SHP77 (cell line): ENCODE data around the gene TRIM23.
"Not testable (repeated sequence)": the region's sequence is repeated elsewhere in the genome, so short reads cannot be mapped to it uniquely, and the experiment has no call there.

Experiments used
- DNase-seq, 2 experiments: peaks; one replicate each; lab custom pipeline; 2025; lab: John Stamatoyannopoulos, UW

The TRIM23 gene

DNA sequence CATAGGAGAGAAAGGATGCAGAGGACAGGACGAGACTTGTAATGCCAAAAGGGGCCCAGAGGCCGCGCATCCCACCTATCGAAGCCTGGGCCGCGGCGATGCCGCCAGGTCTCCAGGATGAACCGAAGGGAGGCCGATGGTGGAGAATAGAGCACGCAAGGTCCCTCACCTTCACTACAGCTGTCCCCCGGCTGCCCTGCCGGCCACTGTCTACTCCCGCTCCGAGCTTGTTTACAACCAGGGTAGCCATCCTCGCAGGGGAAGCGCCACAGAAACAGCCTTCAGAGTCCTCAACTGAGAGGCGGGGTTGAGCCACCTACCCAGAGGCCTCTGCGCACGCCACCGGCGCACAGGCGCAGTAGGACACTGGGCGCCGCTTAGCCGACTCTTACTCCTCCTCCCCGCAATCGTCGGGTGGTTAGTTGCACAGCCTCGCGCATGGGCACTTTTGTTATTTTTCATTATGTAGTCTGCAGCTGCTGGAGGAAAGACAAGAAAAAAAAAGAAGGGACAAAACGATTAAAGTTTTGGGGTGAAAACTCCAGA is at the start of gene TRIM23:
TRIM23 (minus strand) TSS at position 309 of the 546 bp plus-strand sequence; CDS start at position 250, 59 bp downstream.
- peak; percentile 90 to 91 for DNase-seq

DNA sequence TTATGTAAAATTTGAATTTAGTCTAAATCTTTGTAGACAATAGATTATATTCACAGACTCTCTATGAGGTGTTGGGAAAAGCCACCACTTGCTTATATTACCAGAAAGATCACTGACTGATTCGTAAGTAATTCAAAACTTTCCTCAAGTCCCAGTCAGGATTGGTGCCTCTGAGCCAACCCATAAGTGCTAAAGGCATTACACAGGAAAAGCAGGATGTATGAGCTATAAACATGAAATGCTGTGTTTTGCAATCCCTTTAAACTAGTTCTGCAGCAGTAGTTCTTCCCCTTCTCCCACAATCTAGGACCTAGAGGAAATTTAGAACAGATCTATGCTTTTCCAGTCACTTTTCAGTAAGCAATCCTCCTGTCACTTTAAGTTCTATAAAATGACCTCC is 48.7 kb upstream of the TRIM23 start:
- DNase-seq, result no peak

DNA sequence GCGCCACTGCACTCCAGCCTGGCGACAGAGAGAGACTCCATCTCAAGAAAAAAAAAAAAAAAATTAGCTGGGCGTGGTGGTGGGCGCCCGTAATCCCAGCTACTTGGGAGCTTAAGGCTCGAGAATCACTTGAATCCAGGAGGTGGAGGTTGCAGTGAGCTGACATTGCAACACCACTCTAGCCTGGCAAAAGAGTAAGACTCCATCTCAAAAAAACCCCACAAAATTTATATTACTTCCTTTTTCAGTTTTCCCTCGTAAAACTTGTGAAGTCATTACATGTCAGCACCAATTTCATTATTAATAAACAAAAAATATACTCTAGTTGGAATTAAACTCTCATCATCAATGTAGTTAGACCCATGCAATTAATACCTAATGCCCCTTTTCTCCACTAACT is 44.6 kb upstream of the TRIM23 start:
- DNase-seq, result no peak

DNA sequence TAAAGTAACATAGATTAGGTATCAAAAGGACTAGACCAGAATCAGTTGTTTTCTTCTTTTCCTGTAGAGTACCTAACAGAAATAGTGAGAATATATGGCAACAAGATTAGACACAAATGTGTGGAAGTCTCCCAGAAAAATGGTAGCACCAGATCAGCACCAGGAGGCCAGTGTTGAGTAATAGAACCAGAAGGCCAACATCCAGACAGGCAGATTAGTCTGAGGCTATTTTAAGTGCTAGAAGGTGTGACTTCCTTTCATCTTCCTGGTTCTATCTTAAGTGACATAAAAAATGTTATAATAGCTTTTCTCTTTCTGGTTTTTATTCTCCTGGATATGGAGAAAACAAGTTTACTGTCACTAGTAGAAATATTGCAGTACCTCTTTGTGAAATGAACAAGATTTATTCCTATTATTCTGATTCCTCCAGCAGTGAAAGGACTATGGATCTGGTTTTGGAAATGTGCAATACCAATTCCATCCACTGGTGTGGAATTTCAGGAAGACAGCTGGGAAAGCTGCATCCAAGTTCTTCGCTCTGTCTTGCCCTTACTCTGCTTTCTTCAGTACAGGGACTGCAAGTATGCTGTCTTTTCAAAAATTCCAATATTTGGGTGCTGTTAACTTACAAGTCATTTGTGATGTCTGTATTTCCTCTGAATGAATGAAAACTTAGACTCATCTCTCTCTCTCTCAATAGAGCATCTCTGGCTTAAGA is 39.8 kb upstream of the TRIM23 start:
- DNase-seq, result peak in 1 of 2 experiments; percentile 3

DNA sequence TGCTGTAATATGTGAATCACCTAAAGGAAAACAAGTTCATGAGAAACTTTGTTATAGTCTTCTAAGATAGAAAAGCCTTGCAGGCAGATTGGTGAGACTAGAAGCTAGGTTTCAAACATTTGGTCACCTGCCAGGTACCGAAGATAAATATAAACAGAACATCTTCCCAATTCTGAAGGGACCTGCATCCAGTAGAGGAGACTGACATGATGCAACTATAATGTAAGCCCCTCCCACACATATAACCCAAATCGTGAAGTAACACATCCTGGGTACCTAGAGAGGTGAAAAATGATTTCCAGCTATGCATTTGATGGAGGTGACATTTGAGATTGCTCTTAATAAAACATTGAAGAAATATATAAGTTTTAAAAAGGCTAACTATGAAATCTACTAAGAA is 30.6 kb upstream of the TRIM23 start:
- no peak for DNase-seq

DNA sequence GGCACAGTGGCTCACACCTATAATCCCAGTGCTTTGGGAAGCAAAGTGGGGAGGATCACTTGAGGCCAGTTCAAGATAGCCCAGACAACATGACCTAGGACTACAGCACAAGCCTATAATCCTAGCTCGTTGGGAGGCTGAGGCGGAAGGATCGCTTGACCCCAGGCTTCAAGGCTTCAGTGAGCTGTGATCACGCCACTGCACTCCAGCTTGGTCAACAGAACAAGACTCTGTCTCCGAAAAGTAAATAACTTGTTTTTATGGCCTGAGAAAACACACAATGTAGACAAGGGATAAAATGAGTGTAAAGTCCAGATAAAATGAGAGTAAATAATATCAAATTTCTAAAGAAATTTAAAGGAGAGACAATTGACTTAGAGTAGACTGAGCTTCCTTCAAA is 27.0 kb upstream of the TRIM23 start:
- no peak for DNase-seq

DNA sequence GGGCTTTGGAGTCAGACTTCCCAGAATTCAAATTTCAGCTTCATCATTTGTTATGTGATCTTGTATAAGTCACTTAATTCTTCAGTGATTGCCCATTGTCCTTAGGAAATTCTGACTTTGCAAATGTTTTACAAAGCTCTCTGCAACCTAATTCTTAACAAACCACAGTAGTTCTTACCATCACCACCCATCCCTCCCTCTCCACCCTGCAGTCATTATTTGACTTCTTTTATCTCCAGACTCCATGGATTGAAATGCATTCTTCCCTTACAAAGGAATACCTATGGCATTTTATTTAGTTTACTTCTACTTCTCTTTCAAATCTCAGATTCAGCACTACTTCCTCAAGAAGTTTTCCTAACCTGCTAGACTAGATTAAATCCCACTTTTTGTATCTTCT is 23.8 kb upstream of the TRIM23 start:
- DNase-seq, result no peak

DNA sequence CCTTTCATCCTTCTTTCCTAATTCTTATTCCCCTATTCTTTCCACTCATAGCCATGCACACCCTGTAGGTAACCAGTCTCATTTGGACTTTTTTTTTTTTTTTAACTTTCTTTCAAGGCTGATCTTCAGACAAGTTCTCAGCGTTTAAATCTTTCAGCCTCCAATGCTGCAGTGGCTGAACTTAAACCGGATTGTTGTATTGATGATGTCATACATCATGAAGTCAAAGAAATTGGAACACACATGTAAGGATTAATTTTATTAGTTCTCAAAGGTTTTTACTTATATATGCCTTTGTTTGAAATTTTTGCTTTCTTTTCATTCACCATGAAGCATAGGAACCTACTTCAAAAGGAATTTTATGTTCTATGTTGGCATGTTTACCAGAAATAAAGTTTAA is 22.8 kb upstream of the TRIM23 start:
- no peak for DNase-seq

DNA sequence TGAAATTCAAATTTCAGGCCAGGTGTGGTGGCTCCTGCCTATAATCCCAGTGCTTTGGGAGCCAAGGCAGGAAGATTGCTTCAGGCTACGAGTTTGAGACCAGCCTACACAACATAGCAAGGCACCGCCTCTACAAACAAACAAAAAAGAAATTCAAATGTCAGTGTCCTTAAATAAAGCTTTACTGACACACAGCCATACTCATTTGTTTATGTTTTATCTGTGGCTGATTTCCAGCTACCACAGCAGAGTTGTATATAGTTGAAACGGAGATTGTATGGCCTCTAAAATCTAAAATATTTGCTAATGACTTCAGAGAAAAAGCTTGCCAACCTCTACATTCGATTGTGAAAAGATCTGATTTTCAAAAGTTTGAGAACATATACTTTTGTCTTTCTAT is 16.1 kb upstream of the TRIM23 start:
- no peak for DNase-seq

DNA sequence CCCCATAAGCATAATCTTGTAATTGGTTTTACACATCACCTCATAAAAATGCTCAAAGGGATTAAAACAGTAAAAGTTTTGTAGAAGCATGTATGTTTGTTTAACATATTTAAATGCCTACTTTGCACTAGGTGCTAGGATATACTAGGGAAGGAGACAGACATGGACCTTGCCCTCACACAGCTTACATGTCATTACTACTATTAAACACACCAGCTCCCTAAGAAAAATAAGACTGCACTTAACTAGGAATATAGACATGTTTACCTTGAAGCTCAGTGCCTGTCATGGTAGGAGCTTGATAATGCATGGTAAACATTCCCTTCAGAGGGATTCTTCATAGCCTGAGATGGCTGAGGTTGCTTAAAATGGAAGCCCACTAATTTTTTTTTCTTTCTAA is 6.8 kb upstream of the TRIM23 start:
- DNase-seq, result no peak

DNA sequence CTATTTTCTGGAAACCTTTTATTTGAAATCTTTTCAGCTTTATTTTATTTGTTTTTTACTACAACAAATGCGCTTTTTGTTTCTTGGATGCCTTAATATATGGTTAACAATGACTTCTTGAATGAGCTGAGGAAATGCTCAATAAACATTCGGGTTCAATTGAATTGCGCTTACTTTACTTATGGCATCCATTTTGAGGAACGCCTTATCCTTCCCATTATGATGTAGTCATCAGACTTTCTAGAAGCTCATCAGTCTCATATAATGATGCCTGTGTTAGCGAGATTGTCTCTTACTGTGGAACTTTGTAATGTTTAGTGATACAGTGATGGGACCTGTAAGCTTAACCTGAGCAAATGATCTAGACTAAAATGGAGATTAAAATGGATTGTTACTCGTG is 1.6 kb upstream of the TRIM23 start:
- peak in 1 of 2 experiments; percentile 9 for DNase-seq

DNA sequence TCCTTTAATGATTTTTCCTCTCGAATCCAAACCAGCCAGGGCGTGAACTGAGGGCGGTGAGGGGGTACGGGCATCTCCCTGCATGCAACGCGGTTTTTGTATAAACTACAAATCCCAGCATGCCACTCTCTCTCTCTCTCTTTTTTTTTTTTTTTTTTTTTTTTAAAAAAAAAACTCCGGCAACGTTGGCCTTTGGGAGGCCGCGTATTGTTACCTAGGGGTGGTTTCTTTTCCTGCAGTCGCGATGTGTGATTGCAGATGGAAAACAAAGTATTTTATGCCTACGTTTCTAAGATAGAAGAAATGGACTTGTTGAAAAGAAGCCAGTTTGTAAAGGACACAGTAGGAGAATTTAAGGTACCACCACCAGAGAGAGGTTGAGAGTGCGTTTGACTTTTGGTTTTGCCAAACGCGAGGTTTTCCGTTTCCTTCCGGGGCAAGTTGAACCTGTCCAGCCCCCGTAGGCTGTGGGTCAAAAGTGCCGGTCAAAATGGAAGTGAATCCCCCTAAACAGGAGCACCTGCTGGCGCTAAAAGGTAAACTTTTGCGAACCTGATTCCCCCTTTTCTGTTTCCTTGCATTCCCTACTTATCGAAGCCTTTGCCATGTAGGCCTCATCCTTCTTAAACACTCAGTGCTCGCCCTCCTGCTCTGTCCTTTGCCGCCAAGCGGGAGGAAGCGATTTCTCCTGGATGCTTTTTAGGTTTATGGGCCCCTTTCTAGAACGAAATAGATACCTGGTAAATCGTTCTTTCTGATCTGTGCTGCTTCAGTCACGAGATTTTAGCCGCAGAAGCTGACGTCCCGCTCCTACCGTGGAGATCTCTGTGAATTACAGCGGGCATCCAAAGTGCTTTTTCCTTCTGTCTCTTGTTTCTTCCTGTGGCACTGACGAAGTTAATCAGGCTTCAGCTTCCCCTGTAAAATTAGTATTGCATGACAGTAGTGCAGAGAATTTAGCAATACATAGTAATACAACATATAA is 730 bp upstream of the TRIM23 start, which contains the start of the genes SHLD3 and TRAPPC13:
SHLD3 (plus strand) TSS at position 457 of the 985 bp plus-strand sequence. CDS start 4,561 bp downstream, outside the sequence.
TRAPPC13 (plus strand) TSS at position 457 of the 985 bp plus-strand sequence; CDS start at position 491, 34 bp downstream.
- peak; percentile 72 to 81 for DNase-seq

DNA sequence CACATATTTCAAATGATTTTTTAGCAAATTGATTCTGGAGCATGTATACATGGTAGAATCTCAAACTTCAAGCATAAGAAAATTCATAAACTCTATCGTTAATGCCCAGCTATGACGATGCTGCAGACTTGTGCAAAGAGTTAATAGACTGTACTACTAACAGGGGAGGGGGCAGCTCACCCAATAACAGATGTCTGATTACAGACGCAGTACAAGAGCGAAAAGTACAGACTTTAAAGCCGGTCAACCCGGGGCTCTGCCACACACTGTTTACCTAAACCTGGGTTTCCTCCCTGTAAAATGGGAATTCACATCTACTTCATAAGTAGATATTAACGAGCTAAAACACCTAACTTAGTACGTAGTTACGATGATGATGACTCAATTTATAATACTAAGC is 651 bp downstream of the TRIM23 start:
- no peak for DNase-seq

DNA sequence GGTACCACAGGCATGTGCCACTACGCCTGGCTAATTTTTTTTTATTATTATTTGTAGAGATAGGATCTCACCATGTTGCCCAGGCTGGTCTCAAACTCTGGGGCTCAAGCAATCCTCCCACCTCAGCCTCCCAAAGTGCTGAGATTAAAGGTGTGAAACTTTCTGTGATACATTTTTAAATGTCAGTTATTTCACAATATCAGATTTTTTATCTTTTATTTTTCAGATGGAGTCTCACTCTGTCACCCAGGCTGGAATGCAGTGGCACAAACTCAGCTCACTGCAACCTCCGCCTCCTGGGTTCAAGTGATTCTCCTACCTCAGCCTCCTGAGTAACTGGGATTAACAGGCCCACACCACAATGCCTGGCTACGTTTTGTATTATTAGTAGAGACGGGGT is 2.2 kb downstream of the TRIM23 start:
- not testable (repeated sequence) for DNase-seq

DNA sequence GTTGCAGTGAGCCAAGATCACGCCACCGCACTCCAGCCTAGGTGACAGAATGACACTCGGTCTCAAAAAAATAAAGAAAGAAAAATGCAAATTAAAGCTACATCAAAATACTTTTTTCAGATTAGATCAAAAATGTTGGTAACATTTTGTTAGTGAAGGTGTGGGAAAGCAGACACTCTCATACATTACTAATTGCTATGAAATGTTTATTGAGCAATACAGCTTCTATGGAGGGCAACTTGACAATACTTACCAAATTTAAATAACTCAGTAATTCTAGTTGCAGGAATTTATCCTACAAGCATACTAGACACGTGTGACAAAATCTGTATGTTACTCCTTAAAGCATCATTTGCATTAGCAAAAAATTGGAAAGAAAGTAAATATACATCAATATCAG is 4.1 kb downstream of the TRIM23 start:
- DNase-seq, result no peak

DNA sequence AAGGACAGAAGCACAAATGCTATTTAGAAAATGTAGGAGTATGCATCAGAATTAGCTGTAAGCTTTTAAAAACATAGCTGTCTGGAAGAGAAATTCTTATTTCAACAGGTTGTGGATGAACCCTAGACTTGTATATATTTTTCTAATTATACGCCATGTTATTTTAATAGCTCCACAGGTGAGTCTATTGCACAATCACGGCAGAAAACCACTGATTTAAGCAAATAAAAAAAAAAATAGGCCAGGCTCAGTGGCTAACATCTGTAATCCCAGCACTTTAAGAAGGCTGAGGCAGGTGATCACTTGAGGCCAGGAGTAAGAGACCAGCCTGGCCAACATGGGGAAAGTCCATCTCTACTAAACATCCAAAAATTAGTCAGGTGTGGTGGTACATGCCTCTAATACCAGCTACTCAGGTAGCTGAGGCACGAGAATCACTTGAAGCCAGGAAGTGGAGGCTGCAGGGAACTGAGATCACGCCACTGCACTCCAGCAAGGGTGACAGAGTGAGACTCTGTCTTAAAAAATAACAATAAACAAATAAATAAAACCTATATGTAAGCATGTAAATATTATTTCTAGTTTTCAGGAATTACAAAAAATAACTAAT is 11.7 kb downstream of the TRIM23 start:
- no peak for DNase-seq

DNA sequence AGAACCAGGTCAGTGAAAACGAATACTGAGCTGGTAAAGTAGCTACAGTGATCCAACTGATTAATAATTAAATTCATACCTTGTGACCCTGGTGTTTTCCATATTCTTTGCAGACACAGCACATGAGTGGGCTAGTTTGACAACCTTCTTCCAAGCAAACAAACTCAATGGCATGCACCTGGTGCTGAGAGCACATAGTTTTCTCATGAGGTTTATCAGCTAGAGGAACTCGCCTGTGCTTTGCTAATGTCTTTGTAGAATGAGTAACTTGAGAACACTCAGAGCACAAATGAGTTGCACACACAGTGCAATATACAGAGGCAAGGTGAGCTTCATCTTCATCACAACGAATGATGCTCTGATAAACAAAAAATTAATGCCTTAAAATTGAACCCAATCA is 12.6 kb downstream of the TRIM23 start:
- DNase-seq, result peak; percentile 31 to 45

DNA sequence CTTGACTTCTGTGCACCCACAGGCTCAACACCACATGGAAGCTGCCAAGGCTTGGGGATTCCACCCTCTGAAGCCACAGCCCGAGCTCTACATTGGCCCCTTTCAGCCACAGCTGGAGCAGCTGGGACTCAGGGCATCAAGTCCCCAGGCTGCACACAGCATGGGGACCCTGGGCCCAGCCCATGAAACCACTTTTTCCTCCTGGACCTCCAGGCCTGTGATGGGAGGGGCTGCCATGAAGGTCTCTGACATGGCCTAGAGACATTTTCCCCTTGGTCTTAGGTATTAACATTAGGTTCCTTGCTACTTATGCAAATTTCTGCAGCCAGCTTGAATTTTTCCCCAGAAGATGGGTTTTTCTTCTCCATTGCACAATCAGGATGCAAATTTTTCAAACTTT is 22.4 kb downstream of the TRIM23 start:
- not testable (repeated sequence) for DNase-seq

DNA sequence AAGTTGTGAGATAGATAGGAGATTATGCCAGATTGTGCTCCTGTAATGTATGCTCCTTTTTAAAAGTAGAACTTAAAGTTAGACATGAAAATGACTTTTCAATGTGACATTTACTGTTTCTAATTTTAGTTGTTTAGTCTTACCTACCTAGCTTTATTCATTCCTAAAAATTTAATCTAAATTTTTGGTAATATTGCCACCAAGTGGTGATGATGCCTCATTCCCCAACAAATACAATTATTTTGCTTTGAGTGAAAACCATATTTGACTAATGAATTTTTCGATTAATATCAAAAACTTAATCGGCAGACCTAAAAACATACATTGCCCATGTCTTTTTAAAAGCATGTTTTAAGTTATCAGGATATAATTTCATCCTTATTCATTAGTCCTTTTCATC is 35.4 kb downstream of the TRIM23 start:
- DNase-seq, result no peak

DNA sequence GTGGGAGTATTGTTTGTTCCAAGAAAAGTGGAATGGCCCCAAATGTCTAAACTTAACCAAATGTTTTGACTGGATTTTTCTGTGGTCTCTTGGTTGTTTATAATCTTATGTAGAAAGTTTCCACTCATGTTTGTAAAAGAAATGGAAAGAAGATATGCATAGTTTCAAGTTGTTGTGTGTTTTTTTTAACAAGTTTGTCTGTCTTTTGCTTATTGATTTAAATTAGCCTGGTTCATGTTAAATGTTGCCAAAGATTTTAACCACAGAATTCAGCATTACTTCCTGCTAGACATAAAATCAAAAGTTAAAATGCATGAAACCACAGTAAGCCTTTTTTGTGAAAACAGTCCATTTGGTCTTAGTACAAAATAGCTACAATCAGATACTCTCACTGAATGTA is 47.0 kb downstream of the TRIM23 start:
- DNase-seq, result no peak

DNA sequence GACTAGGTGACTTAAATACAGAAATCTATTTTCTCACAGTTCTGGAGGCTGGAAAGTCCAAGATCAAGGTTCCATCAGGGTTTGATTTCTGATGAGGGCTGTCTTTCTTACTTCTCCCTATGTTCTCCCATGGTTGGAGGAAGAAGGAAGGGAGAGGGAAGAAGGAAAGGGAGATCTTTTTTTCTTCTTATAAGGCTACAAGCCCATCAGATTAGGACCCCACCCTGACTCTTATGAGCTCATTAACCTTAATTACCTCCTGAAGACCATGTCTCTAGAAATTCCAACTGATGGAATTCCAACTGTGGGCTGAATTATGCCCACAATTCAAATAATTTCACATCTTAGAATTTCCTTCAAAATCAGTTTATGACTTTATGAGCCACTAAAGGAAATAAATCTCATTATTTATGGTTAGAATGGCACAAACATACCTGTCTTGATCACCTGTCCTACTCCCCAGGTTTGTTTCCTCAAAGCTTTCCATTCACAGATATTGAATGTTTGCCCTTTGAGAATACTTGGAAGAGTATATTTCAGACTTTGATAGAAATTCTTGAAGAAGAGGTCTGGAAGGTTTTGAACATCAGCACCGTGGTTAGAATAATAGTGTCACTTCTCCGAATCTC is 53.4 kb downstream of the TRIM23 start:
- no peak for DNase-seq

DNA sequence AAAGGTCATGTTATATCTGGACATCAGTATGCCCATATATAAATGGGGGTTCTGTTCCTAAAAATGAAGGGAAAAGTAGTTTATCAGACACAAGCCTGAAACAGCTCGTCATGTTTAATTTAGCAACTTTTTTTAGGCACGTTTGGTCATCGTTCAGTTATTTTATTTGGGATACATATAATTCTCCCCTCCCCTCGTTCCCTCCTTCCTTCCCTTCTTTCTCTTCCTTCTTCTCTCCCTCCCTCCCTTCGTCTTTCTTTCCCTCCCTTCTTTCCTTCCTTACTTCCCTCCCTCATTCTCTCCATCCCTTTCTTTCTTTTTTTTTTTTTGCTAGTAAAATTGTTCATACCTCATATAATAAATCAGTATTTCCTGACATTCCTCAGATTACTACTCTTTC is 57.6 kb downstream of the TRIM23 start:
- DNase-seq, result no peak
